BLaER1 treated with 17β-estradiol and CSF1 and Interleukin-3, amounts not matched to agents 10 nM and 100 nM (cell line): ENCODE measurements around the gene STMN3.
"Not testable (repeated sequence)": the region's sequence is repeated elsewhere in the genome, so short reads cannot be mapped to it uniquely, and the experiment has no call there.

ENCODE experiments used
- H3K27ac ChIP-seq, 11 experiments: shearing (Covaris generic); formaldehyde crosslinking; 2 replicates each; pipeline ENCODE4 v1.8.1; 2022
- H3K27me3 ChIP-seq, 11 experiments: shearing (Covaris generic); formaldehyde crosslinking; 2 replicates each; pipeline ENCODE4 v1.8.1; 2022
- H3K36me3 ChIP-seq, 11 experiments: shearing (Covaris generic); formaldehyde crosslinking; 2 replicates each; pipeline ENCODE4 v1.8.1; 2022
- H3K4me1 ChIP-seq, 10 experiments: shearing (Covaris generic); formaldehyde crosslinking; 2 replicates each; pipeline ENCODE4 v1.8.1; 2022
- H3K4me2 ChIP-seq, 11 experiments: shearing (Covaris generic); formaldehyde crosslinking; 2 replicates each; pipeline ENCODE4 v1.8.1; 2022
- H3K4me3 ChIP-seq, 10 experiments: shearing (Covaris generic); formaldehyde crosslinking; 2 replicates each; pipeline ENCODE4 v1.8.1; 2022
- H3K9ac ChIP-seq, 11 experiments: shearing (Covaris generic); formaldehyde crosslinking; 2 replicates each; pipeline ENCODE4 v1.8.1; 2022
- H3K9me3 ChIP-seq, 11 experiments: shearing (Covaris generic); formaldehyde crosslinking; replicated peaks in 1 of 11; 2 replicates each; pipeline ENCODE4 v1.8.1; 2022
- H4K20me1 ChIP-seq, 11 experiments: shearing (Covaris generic); formaldehyde crosslinking; 2 replicates each; pipeline ENCODE4 v1.8.1; 2022
- Cebpa-rat ChIP-seq, 11 experiments: shearing (Covaris generic); IDR thresholded peaks; 2 replicates each; pipeline ENCODE4 v1.8.1; 2022

Gene STMN3

DNA sequence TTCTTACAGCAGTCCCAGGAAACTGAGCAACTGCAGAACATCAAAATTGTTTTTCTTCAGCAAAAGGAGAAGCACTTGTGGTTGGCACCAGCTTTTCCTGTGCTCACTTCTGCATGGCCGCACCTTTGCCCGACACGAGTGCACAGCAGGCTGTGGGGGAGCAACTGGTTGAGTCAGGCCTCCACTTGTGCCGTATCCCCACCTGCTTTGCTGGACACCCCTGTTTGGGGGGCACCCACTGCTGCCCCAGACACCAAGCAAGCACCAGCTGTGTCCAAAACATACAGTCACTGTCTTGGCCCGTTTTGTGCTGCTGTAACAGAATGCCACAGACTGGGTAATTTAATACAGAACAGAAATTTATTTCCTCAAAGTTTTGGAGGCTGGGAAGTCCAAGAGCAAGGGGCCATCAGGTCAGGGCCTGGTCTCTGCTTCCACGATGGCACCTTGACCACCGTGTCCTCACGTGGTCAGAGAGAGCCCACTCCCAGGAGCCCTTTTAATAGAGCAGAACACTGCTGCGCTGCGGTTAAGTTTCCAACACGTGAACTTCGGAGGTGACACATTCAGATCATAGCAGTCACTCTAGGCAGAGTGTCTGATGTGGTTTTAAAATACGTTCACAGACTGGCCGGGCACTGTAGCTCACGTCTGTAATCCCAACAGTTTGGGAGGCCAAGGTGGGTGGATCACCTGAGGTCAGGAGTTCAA is 17.6 kb downstream of the STMN3 start:
- Histone ChIP-seq H3K27ac (peak overlapping the region; percentile 38 to 80 (median 68); a peak in 20 of 22 replicates), H3K4me2 (peak overlapping the region; percentile 72 to 90 (median 85)), H3K4me3 (0 out of 20 replicates have a peak overlapping the region, but pooled peaks of 1 of the 10 experiments have one; percentile 10), H3K27me3 (no peaks in the 10 kb centered on the region), H3K9ac (peak overlapping the region; percentile 7 to 68 (median 57); a peak in 17 of 22 replicates), H3K9me3 (no peaks in the 10 kb centered on the region), H4K20me1 (peaks cover 0 to 13% (median 0%) of the 10 kb centered on the region in 11 experiments; a peak in 7 of 22 replicates), H3K36me3 (no peaks in the 10 kb centered on the region), H3K4me1 (peaks cover 66 to 91% (median 81%) of the 10 kb centered on the region in 10 experiments)
- no peak for TF ChIP-seq Cebpa-rat (IDR thresholded peaks at IDR 0.05)

GRCh38 chr20:63633732-63634131 is 19.5 kb downstream of the STMN3 start:
- no peaks in the 10 kb centered on the region; a peak in 2 of 22 replicates for H3K36me3 ChIP-seq
- H3K9me3 ChIP-seq, result no peaks in the 10 kb centered on the region
- H3K4me2 ChIP-seq, result peak overlapping the region in 7 of 11 experiments; percentile 1 to 90 (median 79); a peak in 8 of 22 replicates
- no peak for TF ChIP-seq Cebpa-rat (IDR thresholded peaks at IDR 0.05)
- H3K27ac ChIP-seq, result no peak overlapping the region
- no peak overlapping the region for H3K4me3 ChIP-seq
- no peaks in the 10 kb centered on the region for H3K27me3 ChIP-seq
- H3K4me1 ChIP-seq, result peaks cover 56 to 86% (median 75%) of the 10 kb centered on the region in 10 experiments
- H3K9ac ChIP-seq, result no peak overlapping the region
- H4K20me1 ChIP-seq, result no peaks in the 10 kb centered on the region

DNA sequence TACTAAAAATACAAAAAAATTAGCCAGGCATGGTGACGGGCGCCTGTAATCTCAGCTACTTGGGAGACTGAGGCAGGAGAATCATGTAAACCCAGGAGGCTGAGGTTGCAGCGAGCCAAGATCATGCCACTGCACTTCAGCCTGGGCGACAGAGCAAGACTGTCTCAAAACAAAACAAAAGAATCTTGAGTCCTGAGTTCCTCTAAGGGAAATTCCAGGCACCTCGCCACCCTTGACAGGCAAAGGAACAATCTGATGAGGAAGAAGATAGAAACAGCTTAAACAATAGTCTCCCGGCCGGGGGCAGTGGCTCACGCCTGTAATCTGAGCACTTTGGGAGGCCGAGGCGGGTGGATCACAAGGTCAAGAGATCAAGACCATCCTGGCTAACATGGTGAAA is 21.8 kb downstream of the STMN3 start:
- peak overlapping the region in 6 of 11 experiments; percentile 6 to 50 (median 26); a peak in 5 of 22 replicates for H3K9ac ChIP-seq
- peak overlapping the region; percentile 25 to 58 (median 44) for H3K4me2 ChIP-seq
- H3K4me1 ChIP-seq, result peaks cover 47 to 70% (median 59%) of the 10 kb centered on the region in 10 experiments
- not testable (repeated sequence) for H3K27me3 ChIP-seq, H3K4me3 ChIP-seq, H3K9me3 ChIP-seq, H4K20me1 ChIP-seq, H3K36me3 ChIP-seq
- peak overlapping the region in 6 of 11 experiments; percentile 20 to 47 (median 30); a peak in 4 of 22 replicates for H3K27ac ChIP-seq

- not testable (repeated sequence) for H3K9me3 ChIP-seq, H4K20me1 ChIP-seq, H3K4me3 ChIP-seq, H3K36me3 ChIP-seq, H3K27me3 ChIP-seq
- Histone ChIP-seq H3K9ac (peak overlapping the region in 6 of 11 experiments; percentile 6 to 50 (median 26); a peak in 4 of 22 replicates), H3K4me2 (peak overlapping the region; percentile 25 to 58 (median 44)), H3K4me1 (peaks cover 45 to 65% (median 55%) of the 10 kb centered on the region in 10 experiments), H3K27ac (peak overlapping the region in 6 of 11 experiments; percentile 20 to 47 (median 30); a peak in 4 of 22 replicates)
Observed at GRCh38 chr20:63630956-63631355, 22.3 kb downstream of the STMN3 start.

DNA sequence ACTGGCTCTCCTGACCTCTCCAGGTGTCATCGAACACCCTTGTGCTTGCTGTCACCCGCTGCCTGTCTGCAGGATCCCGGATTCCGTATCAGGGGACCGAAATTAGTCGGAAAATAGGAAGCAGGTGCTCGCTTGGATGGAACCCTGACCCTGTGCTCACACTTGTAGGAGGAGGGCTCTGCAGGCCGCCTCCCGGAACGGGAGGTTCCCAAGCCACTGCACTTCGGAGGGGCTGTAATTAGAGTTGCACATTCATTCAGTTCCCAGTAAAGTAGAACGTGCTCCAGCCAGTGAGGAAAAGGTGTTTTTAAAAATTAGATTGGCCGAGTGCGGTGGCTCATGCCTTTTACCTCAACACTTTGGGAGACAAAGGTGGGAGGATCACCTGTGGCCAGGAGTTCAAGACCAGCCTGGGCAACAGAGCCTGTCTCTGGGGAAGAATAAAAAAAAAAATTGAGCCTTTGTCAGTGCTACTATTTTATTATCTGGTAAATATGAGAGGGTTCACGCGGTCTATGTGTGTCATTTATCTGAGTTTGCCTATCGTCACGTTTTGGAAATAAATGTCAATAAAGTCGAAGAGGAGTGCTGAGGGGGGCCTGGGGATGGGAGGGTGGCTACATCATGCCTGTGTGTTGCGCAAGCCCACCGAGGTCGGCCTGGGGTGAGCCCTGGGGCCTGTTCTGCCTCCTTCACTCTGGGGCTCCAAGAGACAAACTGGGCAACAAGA is 24.8 kb downstream of the STMN3 start:
- peak overlapping the region; percentile 95 to 99 (median 98) for H3K9ac ChIP-seq
- peaks cover 38 to 65% (median 52%) of the 10 kb centered on the region in 10 experiments for H3K4me1 ChIP-seq

GRCh38 chr20:63627751-63628245 is 25.4 kb downstream of the STMN3 start:
- Histone ChIP-seq H3K36me3 (peaks cover 0 to 14% (median 4%) of the 10 kb centered on the region in 11 experiments; a peak in 9 of 22 replicates), H3K9ac (peak overlapping the region; percentile 95 to 99 (median 98)), H3K4me2 (peak overlapping the region; percentile 81 to 99 (median 98)), H3K4me1 (peaks cover 38 to 68% (median 56%) of the 10 kb centered on the region in 10 experiments), H3K9me3 (no peaks in the 10 kb centered on the region), H3K4me3 (peak overlapping the region; percentile 77 to 99 (median 96)), H4K20me1 (peaks cover 0 to 12% (median under 1%) of the 10 kb centered on the region in 11 experiments; a peak in 6 of 22 replicates), H3K27me3 (no peaks in the 10 kb centered on the region), H3K27ac (peak overlapping the region; percentile 95 to 100 (median 99); a peak in 20 of 22 replicates)
- no peak for TF ChIP-seq Cebpa-rat (IDR thresholded peaks at IDR 0.05)

More for the DNA sequence above, 24.8 kb downstream of the STMN3 start:
- Histone ChIP-seq H4K20me1 (peaks cover 0 to 8% (median 0%) of the 10 kb centered on the region in 11 experiments; a peak in 2 of 22 replicates), H3K36me3 (peaks cover 0 to 8% (median 0%) of the 10 kb centered on the region in 11 experiments; a peak in 4 of 22 replicates), H3K4me2 (peak overlapping the region; percentile 81 to 99 (median 98)), H3K27ac (peak overlapping the region in 10 of 11 experiments; percentile 95 to 100 (median 99); a peak in 20 of 22 replicates), H3K4me3 (peak overlapping the region; percentile 77 to 99 (median 96)), H3K9me3 (no peaks in the 10 kb centered on the region), H3K27me3 (no peaks in the 10 kb centered on the region)
- peak in 8 of 11 experiments; percentile 56 to 90 (median 70); a peak in 13 of 22 replicates for TF ChIP-seq Cebpa-rat (IDR thresholded peaks at IDR 0.05)

- Histone ChIP-seq H3K36me3 (peaks cover 0 to 18% (median 8%) of the 10 kb centered on the region in 11 experiments; a peak in 10 of 22 replicates), H3K4me2 (peak overlapping the region; percentile 81 to 99 (median 98)), H3K4me1 (peaks cover 38 to 72% (median 61%) of the 10 kb centered on the region in 10 experiments), H3K9me3 (no peaks in the 10 kb centered on the region), H3K4me3 (peak overlapping the region; percentile 77 to 99 (median 96)), H4K20me1 (peaks cover 0 to 17% (median 6%) of the 10 kb centered on the region in 11 experiments; a peak in 10 of 22 replicates), H3K27me3 (no peaks in the 10 kb centered on the region), H3K27ac (peak overlapping the region; percentile 95 to 100 (median 99)), H3K9ac (peak overlapping the region; percentile 95 to 99 (median 98))
- TF ChIP-seq Cebpa-rat (IDR thresholded peaks at IDR 0.05), result no peak
Observed at GRCh38 chr20:63627129-63627750, 26.0 kb downstream of the STMN3 start.

DNA sequence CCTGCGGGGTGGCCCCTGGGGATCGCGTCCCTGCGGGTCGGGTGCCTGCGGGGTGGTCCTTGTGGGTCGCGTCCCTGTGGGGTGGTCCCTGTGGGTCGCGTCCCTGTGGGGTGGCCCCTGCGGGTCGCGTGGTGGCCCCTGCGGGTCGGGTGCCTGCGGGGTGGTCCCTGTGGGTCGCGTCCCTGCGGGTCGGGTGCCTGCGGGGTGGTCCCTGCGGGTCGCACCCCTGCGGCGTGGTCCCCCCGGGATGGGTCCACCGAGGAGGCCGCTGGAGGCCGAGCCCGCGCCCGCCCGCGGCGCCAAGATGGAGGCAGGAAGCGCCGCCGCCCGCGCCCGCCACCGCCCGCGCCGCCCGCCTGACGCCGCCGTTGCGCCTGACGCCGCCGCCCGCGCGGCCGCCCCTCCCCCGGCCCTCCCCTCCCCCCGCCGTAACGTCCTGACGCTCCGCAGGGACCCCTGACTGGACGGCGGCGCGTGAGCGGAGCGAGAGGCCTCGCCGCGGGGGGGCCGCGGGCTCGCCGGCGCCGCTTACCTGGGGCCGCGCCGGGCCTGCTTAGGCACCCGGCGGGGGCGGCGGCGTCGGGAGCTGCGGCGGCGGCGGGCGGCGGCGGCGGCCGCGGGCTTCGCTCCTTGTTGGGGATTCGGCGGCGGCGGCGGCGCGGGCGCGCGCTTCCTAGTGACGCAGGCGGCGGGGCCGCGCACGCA is 26.6 kb downstream of the STMN3 start, which contains the start of gene GMEB2:
Gene GMEB2, minus strand, starts transcription at position 678 of the 705 bp plus-strand sequence. CDS start 7,704 bp downstream, outside the sequence.
- H3K27ac ChIP-seq, result peak within 1 kb of the TSS; percentile 95 to 100 (median 99)
- peaks cover 37 to 79% (median 64%) of the 10 kb centered on the region in 10 experiments for H3K4me1 ChIP-seq
- no peaks in the 10 kb centered on the region for H3K9me3 ChIP-seq
- peaks cover 0 to 23% (median 10%) of the 10 kb centered on the region in 11 experiments; a peak in 10 of 22 replicates for H3K36me3 ChIP-seq
- peaks cover 0 to 23% (median 11%) of the 10 kb centered on the region in 11 experiments; a peak in 12 of 22 replicates for H4K20me1 ChIP-seq
- no peaks in the 10 kb centered on the region for H3K27me3 ChIP-seq
- H3K9ac ChIP-seq, result peak within 1 kb of the TSS; percentile 95 to 99 (median 98)
- no peak for TF ChIP-seq Cebpa-rat (IDR thresholded peaks at IDR 0.05)
- H3K4me3 ChIP-seq, result peak within 1 kb of the TSS; percentile 77 to 99 (median 96)
- H3K4me2 ChIP-seq, result peak within 1 kb of the TSS; percentile 94 to 99 (median 98)
